NOMO-1 (cell line): Measurements from ENCODE around the gene SGSM1.
A peak's percentile ranks its signal among the peaks of the same experiment; 100 is the strongest.
"Not testable (repeated sequence)": the region's sequence is repeated elsewhere in the genome, so short reads cannot be mapped to it uniquely, and the experiment has no call there.

ENCODE experiments used
- DNase-seq, 2 experiments: peaks; one replicate each; lab custom pipeline; 2025; ENCODE audit not compliant: unreplicated experiment in 2 of 2; lab: John Stamatoyannopoulos, UW

The SGSM1 gene

DNA sequence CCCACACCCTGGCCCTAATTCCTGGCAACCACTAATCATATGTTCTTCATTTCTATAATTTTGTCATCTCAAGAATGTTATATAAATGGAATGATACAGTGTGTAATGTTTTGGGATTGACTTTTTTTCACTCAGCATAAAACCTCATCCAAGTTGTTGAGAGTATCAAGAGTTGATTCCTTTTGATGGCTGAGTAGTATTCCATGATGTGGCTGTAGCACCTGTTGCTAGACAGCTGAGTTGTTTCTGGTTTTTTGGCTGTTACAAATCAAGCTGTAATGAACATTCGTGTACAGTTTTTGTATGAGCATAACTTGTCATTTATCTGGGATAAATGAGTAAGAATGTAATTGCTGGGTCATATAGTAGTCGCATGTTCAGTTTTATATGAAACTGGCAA lies 81.2 kb downstream of the SGSM1 start:
- DNase-seq: no peak

DNA sequence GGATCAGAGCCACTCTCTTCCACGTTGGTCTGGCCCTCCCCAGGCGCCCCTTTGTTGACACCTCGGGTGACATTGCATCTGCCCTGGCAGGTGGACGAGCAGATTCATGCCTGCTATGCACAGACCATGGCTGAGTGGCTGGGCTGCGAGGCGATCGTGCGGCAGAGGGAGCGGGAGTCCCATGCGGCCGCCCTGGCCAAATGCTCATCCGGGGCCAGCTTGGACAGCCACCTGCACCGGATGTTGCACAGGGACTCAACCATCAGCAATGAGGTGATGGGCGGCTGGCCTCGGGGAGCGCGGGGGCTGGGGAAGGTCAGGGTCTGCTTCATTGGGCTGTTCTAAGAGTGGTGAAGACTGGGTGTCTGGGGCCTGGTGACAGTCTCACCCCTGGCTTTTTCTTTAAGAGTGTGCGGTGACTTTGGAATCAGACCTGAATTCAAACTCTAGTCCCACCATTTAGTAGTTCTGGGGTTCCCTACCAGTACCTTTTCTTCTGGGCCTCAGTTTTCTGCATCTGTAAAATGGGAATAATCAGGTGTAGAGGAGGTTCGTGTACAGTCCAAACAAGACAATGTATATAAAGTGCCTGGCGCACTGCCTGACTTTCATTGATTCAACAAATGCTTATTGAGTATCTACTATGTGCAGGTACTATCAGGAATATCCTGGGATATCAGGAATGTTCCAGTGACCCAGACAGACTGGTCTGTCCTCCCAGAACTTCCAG lies 87.5 kb downstream of the SGSM1 start:
- DNase-seq: no peak

DNA sequence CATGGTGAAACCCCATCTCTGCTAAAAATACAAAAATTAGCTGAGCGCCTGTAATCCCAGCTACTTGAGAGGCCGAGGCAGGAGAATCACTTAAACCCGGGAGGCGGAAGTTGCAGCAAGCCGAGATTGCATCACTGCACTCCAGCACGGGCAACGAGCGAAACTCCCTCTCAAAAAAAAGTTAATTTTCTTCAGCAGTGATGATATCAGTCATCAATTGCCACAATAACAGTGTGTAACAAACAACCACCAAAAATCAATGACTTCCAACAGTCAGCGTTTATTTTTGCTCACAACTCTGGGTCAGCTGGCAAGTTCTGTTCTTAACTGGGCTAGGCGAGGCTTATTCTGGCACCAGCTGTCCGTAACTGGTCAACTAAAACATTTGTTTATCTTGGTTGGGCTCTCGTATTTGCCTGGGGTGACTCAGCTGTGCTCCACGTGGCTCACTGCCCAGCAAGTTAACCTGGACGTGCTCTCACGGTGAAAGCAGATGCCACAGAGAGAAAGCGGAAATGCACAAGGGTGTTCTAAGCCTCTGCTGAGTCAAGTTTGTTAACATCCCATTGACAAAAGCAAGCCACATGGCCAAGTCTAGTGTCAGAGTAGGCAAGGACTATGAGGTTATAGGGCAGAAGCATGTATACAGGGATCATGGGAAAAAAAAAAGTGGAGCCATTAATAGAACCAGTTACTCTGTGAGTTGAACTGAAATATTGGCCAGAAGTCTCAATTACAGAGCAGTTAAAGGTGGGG lies 88.4 kb downstream of the SGSM1 start:
- DNase-seq: peak; percentile 64 to 78

DNA sequence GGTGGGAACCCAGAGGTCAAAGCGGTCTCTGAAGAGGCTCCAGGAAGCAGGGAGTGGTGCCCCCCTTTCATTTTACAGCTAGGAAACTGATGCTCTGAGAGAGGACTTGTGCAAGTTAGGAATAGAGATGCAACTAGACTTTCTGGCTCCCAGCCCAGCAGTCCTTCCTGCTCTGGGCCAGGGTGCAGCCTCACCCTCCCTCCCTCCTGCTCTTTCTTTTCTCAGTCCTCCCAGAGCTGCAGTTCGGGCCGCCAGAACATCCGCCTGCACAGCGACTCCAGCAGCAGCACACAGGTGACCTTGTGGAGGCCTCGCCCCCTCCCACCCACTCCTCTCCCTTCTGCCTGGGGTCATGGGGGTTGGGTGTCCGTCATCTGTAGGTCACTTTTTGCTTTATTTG lies 89.0 kb downstream of the SGSM1 start:
- no peak for DNase-seq

DNA sequence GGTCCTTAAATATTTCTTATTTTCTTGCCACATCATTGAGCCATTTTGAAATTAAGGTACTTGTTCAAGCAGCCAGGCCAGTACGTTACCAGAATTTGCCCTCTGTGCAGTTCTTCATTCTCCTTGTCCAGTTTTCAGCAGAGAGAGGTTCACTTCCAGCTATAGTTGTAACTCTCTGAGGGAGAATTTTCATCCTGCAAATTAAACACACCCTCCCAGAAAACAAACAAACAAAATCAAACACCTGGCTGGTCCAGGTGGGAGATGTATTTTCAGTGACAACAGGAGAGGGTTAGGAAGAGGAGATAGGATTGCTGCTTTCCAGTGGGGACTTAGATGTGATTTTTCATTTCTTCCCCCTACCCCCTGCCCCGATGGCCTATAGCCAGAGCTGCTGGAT lies 95.4 kb downstream of the SGSM1 start:
- DNase-seq: no peak

DNA sequence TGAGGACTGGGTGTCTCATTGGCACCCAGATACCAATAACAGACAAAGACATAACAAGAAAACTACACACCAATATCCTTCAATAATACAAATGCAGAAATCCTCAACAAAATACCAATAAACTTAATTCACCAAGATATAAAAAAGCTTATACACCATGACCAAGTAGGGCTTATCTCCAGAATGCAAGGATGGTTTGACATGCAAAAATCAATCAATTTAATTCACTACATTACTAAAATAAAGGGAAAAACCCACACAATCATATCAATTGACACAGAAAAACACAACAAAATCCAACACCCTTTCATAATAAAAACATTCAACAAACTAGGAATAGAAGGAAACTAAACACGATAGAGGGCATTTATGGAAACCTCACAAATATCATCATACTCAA lies 99.9 kb downstream of the SGSM1 start:
- DNase-seq: no peak

DNA sequence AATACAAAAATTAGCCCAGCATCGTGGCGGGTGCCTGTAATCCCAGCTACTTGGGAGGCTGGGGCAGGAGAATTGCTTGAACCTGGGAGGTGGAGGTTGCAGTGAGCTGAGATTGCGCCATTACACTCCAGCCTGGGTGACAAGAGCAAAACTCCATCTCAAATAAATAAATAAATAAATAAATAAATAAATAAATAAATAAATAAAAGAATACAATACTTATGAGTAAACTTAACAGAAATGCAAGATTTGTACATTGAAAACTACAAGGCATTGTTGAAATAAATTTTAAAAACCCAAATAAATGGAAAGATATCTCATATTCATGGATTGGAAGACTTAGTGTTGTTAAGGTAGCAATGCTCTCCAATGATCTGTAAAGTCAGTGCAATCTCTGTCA lies 101.1 kb downstream of the SGSM1 start:
- DNase-seq: not testable (repeated sequence)

DNA sequence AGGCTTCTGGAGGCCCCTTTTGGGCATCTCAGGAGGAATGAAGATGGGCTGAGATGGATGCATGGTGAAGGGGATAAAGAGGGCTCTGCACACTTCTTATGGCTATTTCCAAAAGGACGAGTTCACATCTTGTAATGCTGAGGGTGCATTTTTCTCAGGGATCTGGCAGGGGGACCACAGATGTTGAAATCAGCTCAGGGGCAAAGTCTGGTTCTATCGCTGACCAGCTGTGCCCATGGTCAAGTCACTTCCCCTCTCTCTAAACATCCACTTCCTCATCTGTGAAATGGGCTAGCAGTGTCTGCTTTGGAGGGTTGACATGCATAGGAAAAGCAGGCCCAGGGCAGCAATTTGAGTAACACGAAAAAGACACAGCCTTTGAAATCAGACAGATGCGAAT lies 114.0 kb downstream of the SGSM1 start:
- DNase-seq: no peak

DNA sequence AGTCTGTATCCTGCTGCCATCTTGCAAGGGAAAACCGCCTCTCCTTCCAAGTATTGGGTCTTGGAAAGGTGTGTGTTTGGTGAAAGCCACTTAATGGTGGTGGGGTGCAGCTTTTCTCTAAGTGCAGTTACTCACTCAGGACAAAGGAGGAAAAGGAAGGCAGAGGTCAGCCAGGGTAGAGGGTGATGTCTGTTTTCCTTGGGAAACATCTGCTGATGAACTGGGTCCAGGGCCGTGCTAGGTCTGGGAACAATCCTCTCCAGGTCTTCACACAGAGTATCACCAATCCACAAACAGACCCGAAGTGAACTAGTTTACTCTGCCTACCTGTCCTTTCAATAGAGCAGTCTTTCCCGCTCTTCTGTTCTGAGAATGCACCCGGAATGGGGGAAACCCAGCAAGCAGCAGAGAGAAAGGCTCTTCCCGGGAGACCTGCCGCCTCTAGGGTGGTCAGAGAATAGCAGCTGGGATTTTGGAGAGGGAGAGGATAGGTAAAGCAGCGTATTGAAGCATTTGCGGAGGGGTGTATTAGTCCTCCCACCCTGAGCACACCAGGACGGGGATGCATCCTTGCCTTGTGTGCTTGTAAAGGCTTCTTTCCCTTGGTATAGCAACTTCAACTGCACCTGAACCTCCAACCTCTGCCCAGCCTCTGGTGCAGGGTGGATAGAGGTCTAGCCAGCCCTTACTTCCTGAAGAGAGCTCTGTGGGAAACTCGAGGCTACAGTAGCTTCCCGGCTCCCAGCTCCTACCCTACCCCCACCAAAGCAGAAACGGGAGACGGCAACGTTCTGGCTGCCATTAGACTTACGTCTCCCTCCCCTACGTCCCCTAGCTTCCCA lies 119.8 kb downstream of the SGSM1 start:
- no peak for DNase-seq

DNA sequence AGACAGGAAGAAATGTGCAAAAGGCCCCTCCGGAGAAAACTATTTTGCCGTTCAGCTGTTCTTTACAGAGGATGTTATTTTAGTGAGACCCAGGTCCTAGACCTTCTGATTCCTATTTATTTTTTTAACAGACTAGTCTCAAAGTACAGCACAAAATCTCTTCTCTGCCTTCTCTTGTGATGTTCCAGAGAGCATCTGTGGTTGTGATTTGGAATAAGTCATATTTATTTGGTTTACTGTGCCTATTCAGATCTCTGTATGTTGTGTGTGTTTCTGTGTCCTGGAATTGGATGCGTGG lies 120.4 kb downstream of the SGSM1 start:
- no peak for DNase-seq

DNA sequence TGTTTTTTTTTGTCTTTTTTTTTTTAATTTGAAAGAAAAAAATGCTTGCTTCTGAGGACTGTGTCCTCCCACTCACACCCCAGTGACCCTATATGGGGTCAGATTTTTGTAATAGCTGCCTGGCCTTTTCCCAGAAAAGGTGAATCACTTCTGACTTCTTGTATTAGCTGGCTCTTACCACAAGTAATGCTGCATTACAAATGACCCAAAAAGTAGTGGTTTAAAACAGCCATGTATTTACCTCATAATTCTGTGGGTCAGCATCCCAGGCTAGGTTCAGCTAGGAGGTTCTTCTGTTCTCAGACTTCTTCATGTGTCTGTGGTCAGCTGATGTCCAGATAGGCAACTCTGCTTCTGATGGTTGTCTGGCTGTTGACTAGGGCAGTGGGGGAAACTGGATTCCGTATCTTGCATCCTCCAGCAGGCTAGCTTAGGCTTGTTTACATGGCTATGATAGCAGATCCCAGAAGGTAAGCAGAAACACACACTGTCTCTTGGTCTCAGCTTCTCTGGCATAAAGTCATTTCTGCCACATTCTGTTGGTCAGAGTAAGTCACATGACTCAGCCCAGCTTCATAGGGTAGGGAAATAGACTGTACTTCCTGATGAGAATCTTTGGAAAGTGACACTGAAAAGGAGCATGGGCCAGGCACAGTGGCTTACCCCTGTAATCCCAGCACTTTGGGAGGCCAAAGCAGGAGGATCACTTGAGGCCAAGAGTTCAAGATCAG lies 121.0 kb downstream of the SGSM1 start:
- no peak for DNase-seq

DNA sequence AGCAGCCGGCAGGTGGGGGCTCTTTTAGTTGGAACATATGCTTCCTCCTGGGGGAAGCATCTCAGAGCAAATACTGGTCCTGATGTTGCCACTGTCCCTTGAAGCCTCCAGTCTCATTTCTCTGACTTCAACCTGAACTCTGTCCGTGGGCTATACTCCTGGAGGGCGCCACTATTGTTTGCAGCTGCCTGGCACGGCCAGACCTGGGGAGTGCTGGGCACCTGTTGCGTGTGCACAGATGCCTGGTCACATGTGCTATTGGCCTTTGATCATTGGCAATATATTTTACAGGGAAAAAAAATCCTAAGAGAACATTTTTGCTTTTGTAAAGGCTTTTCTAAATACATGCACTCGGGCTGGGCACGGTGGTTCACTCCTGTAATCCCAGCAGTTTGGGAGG lies 122.3 kb downstream of the SGSM1 start:
- DNase-seq: no peak

DNA sequence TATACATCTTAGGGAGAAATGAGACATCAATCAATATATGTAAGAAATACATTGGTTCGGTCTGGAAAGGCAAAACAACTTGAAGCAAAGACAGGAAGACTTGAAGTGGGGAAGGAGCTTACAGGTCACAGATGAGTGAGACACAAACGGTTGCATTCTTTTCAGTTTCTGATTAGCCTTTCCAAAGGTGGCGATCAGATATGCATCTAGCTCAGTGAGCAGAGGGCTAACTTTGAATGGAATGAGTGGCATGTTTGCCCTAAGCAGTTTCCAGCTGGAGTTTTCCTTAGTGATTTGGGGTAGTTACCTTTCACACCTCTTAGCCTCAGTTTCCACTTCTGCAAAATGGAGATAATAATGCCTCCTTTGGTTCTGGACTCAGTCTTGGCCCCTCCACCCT lies 124.7 kb downstream of the SGSM1 start:
- DNase-seq: no peak

DNA sequence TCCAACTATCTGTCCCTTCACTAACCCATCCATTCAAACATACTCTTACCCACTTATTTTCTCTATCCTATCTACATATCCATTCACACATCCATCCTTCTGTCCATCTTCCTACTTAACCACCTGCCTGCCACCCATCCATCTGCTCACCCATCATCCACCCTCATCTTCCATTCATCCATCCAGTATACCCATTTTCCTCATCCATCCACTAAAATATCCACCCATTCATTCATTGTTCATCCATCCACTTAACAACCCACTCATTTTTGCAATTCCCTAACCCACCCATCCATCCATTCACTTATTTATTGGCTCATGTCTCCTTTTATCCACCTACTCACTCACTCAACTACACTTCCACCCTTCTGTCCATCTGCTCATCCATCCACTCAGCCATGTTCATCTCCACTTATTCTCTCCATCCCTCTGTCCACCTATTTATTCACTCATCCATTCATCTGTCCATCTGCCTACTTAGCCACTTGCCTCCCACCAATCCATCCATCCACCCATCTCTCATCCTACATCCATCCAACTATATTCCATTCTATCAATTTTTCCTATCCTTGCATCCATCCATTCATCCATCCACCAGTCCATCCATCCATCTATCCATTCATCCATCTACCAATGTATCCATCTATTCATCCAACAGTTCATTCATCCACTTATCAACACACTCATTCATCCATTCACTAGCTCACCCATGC lies 129.9 kb downstream of the SGSM1 start:
- no peak for DNase-seq

DNA sequence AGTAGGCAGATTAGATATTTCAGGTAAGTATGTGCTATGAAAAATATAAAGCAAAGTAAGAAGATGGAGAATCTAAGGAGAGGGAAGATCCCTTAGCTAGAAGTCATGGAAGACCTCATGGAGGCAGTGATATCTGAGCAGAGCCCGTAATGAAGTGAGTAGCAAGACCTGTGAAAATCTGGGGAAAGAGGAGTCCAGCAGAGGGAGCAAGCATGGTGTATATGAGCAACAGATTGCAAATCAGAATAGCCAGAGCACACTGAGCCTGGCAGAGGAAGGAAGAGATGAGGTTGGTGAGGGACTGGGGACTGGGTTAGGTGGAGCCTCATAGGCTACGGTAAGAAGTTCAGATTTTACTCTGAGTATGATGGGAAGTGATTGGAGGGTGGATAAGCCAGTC lies 131.1 kb downstream of the SGSM1 start:
- DNase-seq: peak in 1 of 2 experiments; percentile 6

DNA sequence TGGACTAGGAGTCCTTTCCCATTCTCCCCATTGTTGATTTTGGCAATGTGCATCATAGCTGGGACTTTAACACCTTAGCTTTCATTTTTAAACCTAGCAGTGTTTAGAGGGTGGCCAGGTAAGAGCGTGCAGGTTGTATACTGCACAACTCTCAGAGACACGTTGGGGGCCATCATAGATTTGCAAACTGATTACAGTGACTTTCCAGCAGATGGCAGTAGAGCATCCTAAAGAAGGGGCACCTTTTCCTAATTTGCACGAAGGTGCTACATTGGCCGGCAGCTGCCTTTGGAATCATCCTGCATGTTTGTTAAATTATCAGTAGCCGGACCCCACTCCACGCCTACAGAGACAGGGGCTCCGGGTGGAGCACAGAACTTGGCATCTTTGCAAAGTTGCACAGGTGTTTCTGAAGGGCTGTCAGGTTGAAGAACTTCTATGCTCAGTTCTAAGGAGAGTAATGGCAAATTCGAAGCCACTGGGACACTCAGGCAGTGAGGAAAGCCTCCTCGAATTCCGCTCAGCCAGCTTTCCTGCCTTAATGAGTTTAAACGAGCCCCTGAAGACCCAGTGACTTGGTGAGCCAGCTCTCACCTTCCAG lies 132.8 kb downstream of the SGSM1 start:
- DNase-seq: peak; percentile 37 to 46

DNA sequence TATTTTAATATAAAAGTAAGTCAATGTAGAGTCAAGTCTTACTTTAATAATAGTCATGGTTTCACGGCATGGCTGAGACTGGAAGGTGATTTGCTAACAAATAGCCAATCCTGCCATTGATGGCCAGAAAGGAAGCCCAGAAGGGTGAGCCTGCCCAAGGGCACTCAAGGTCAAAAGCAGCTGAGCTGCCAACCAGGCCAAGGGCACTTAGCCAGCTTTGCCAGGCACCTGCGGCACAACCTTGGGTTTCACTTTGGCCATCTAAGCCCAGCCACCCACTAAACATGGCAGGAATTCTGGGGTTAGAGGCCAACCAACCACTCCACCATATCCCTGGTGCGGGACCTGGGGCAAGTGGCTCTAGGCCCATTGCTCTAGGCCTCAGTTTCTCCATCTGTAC lies 136.3 kb downstream of the SGSM1 start:
- DNase-seq: no peak

DNA sequence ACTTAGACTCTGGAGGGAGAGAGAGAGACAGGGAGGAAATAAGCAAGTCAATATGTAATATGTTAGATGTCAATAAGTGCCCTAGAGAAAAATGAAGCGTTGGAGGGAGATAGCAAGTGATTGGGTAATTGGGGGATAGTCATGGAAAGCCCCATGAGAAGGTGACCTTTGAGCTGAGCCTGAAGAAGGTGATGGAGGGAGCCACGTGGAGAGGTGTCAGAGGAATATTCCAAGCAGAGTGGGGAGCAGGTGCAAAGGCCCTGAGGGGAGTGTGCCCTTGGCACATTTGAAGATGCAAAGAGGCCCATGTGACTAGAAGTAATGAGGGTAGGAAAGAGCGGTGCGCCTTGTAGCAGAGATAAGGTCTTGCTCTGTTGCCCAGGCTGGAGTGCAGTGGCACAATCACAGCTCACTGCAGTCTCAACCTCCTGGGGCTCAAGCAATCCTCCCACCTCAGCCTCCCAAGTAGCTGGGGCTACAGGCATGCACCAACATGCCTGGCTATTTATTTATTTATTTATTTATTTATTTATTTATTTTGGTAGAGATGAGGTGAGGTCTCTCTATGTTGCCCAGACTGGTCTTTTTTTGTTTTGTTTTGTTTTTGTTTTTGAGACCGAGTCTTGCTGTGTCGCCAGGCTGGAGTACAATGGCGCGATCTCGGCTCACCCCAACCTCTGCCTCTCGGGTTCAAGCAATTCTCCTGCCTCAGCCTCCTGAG lies 138.4 kb downstream of the SGSM1 start:
- DNase-seq: no peak

DNA sequence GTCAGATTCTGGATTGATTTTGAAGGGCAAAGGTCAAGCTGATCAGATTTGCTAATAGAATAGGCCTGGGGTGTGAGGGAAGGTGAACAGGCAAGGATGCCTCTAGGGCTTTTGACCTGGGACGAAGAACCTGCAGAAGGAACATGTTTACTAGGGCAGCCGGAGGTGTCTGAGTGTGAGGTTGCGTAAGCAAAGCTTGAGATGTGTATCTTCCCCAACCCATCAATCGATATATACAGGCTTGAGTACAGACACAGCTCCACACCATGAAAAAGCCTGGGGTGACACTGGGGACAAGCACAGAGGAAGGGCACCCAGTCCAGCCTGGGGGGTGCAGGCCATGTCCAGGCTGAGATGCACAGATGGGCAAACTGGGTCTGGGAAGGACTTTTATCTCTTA lies 139.4 kb downstream of the SGSM1 start:
- DNase-seq: no peak
